ENCODE results near the gene CADPS. TPM values are rescaled to one million over a fixed set of nuclear protein-coding genes. Genes with fewer than 3 reads are reported as not detected.

CADPS gene
- total RNA-seq, 2 experiments from 2014 or later, result not detected

GRCh38 chr3:62556121-62556815, 318.9 kb downstream of the CADPS start:
- H3K36me3 Mint-ChIP-seq, result no peaks in the 10 kb centered on the region
- DNase-seq (no peak), ATAC-seq (ENCODE audit: low read depth) (no peak)
- no peaks in the 10 kb centered on the region for H3K4me1 Mint-ChIP-seq
- H3K9me3 Mint-ChIP-seq, result no peaks in the 10 kb centered on the region
- POLR2A ChIA-PET, result interaction anchor here (0.6 kb wide), 1 partner anchor 597 kb away, joined by 5 read pairs; no protein-coding TSS in a partner anchor
- H3K27me3 Mint-ChIP-seq, result peaks cover 7% of the 10 kb centered on the region
- H3K27ac Mint-ChIP-seq, result no peak overlapping the region
- H3K4me3 Mint-ChIP-seq, result no peak overlapping the region

DNA sequence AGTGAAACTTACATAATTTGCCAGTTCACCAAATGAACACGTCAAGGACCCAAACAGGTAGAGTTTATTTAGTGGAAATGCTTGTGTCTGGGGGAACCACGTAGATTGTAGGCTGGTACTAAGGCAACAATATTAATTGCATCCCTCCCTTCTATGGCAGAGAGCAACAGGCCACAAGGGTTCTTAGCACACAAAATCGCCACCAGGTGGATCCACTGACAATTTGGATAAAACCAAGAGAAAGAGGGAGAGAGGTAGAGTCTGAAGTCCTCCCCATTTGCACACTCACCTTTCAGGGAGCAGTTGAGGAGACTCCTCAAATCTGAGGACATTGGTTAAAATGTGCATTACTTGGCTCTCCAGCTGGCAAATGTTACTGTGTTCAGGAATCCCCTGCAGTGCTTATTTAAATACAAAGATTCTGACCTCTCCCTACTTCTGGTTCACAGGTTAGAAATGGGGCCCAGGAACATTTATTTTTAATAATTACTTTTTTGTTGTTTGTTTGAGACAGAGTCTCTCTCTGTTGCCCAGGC, 320.9 kb downstream of the CADPS start:
- POLR2A ChIA-PET, result no interaction called here
- no peaks in the 10 kb centered on the region for H3K9me3 Mint-ChIP-seq
- no peaks in the 10 kb centered on the region for H3K4me1 Mint-ChIP-seq
- ATAC-seq (ENCODE audit: low read depth) (no peak), DNase-seq (no peak)
- no peaks in the 10 kb centered on the region for H3K36me3 Mint-ChIP-seq
- H3K4me3 Mint-ChIP-seq, result no peak overlapping the region
- peaks cover 7% of the 10 kb centered on the region for H3K27me3 Mint-ChIP-seq
- H3K27ac Mint-ChIP-seq, result no peak overlapping the region

- H3K36me3 Mint-ChIP-seq, result no peaks in the 10 kb centered on the region
- ATAC-seq (ENCODE audit: low read depth), result no peak
- H3K27ac Mint-ChIP-seq, result no peak overlapping the region
- H3K4me1 Mint-ChIP-seq, result no peaks in the 10 kb centered on the region
- H3K4me3 Mint-ChIP-seq, result no peak overlapping the region
- H3K9me3 Mint-ChIP-seq, result no peaks in the 10 kb centered on the region
- H3K27me3 Mint-ChIP-seq, result peaks cover 7% of the 10 kb centered on the region
- DNase-seq, result no peak
- POLR2A ChIA-PET, result no interaction called here
These were observed 321.4 kb downstream of the CADPS start for GRCh38 chr3:62553811-62554210.

DNA sequence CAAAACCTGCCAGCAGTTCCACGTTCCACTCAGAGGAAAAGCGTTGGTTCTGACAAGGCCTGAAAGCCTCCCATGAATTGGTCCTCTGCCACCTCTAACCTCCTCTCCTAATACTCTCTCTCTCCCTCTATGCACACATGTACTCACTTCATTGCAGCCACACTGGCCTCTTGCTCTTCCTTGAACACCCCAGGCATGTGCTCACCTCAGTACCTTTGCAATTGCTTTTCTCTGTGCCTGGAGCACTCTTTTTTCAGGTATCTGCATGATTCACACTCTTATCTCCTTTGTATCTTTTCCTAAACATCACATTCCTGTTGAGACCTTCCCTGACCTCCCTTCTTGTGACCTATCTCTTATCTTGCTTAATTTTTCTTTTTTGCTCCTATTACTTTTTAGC, 323.7 kb downstream of the CADPS start:
- H3K36me3 Mint-ChIP-seq, result no peaks in the 10 kb centered on the region
- POLR2A ChIA-PET, result no interaction called here
- DNase-seq (no peak), ATAC-seq (ENCODE audit: low read depth) (no peak)
- H3K9me3 Mint-ChIP-seq, result no peaks in the 10 kb centered on the region
- no peak overlapping the region for H3K4me3 Mint-ChIP-seq
- H3K27me3 Mint-ChIP-seq, result peaks cover 7% of the 10 kb centered on the region
- no peaks in the 10 kb centered on the region for H3K4me1 Mint-ChIP-seq
- no peak overlapping the region for H3K27ac Mint-ChIP-seq

- DNase-seq, result no peak
- H3K27ac Mint-ChIP-seq, result no peak overlapping the region
- ATAC-seq (ENCODE audit: low read depth), result no peak
- no peaks in the 10 kb centered on the region for H3K4me1 Mint-ChIP-seq
- POLR2A ChIA-PET, result no interaction called here
- no peaks in the 10 kb centered on the region for H3K9me3 Mint-ChIP-seq
- no peak overlapping the region for H3K4me3 Mint-ChIP-seq
- H3K36me3 Mint-ChIP-seq, result no peaks in the 10 kb centered on the region
- peaks cover 5% of the 10 kb centered on the region for H3K27me3 Mint-ChIP-seq
These were observed 324.8 kb downstream of the CADPS start for GRCh38 chr3:62550439-62550838.

DNA sequence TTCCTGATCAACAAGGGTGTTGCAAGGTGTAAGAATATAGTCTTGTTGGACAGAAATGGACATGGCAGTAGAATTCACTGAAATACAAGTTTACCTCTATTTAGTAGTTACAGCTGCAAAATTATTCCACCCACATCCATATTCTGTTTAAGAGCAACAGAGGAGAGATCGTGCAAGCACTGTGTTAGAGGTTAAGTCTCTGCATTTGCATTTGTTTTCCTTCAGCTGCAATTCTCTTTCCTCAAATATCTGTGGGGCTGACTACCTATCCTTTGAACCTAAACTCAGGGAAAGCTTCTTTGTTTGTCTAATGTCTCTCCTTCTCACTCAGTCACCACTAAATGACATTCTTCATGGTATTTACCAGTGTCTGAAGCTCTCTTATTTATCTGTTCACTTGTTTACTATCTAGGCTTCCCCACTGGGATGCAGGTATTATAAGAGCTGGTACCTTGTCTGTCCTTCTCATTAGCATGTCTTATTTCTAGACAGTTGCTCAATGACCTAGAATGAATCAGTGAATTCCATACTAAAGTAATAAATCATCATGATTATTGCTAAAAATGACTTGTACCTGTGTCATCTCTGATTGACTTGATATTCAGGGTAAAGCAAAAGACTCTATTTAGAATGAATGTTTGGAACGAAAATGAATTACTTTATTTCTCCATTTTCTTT, 326.5 kb downstream of the CADPS start:
- no peaks in the 10 kb centered on the region for H3K9me3 Mint-ChIP-seq
- no peak overlapping the region for H3K4me3 Mint-ChIP-seq
- H3K27ac Mint-ChIP-seq, result no peak overlapping the region
- H3K4me1 Mint-ChIP-seq, result no peaks in the 10 kb centered on the region
- no peaks in the 10 kb centered on the region for H3K36me3 Mint-ChIP-seq
- DNase-seq (no peak), ATAC-seq (ENCODE audit: low read depth) (no peak)
- POLR2A ChIA-PET, result no interaction called here
- H3K27me3 Mint-ChIP-seq, result peaks cover 2% of the 10 kb centered on the region

DNA sequence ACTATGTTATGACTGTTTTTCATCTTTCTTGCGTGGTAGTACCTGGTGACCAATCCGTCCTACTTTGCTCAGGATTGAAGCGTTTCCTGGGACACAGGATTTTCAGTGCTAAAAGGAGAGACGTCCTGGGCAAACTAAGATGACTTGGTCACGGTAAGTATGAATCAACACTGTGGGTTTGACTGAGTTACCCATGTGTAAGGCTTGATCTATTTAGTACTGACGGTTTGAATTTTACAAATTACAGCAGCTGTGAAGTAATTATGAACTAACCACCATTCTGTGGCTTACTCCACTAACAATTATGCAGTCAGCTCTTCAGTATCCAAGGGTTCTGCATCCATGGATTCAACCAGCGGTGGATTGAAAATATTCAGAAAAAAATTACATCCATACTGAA, 328.9 kb downstream of the CADPS start:
- DNase-seq (no peak), ATAC-seq (ENCODE audit: low read depth) (no peak)
- no peaks in the 10 kb centered on the region for H3K4me1 Mint-ChIP-seq
- POLR2A ChIA-PET, result no interaction called here
- no peaks in the 10 kb centered on the region for H3K36me3 Mint-ChIP-seq
- H3K27me3 Mint-ChIP-seq, result peaks cover 3% of the 10 kb centered on the region
- H3K27ac Mint-ChIP-seq, result no peak overlapping the region
- no peak overlapping the region for H3K4me3 Mint-ChIP-seq
- H3K9me3 Mint-ChIP-seq, result no peaks in the 10 kb centered on the region

- Mint-ChIP-seq H3K27me3 (peaks cover 7% of the 10 kb centered on the region), H3K36me3 (no peaks in the 10 kb centered on the region), H3K27ac (no peak overlapping the region), H3K4me1 (no peaks in the 10 kb centered on the region), H3K9me3 (no peaks in the 10 kb centered on the region), H3K4me3 (no peak overlapping the region)
- DNase-seq (no peak), ATAC-seq (ENCODE audit: low read depth) (no peak)
- POLR2A ChIA-PET, result no interaction called here
These were observed 333.0 kb downstream of the CADPS start for GRCh38 chr3:62542185-62542584.

DNA sequence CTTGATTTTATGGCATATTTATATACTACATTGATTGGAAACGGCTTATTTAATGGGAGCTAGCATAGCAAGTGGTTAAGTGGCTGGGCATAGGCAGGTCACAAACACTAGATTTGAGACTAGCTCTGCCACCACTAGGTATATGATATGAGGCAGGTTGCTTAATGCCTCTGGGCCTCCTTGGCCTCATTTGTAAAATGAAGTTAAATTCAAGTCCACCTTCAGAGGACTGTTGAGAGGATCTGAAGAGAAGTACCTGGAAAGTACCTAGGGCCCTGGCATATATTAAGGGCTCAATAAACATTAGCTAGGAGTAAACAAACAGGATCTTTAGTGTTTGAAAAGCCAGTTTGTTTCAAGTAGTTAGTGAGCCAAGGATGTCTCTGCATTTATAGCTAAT, 335.5 kb downstream of the CADPS start:
- no peak for DNase-seq
- Mint-ChIP-seq H3K27me3 (peaks cover 7% of the 10 kb centered on the region), H3K4me3 (no peak overlapping the region), H3K4me1 (no peaks in the 10 kb centered on the region), H3K36me3 (no peaks in the 10 kb centered on the region), H3K9me3 (no peaks in the 10 kb centered on the region), H3K27ac (no peak overlapping the region)
- POLR2A ChIA-PET, result no interaction called here
- no peak for ATAC-seq (ENCODE audit: low read depth)

GRCh38 chr3:62538691-62539356, 336.4 kb downstream of the CADPS start:
- peaks cover 9% of the 10 kb centered on the region for H3K27me3 Mint-ChIP-seq
- H3K27ac Mint-ChIP-seq, result no peak overlapping the region
- H3K4me1 Mint-ChIP-seq, result no peaks in the 10 kb centered on the region
- H3K36me3 Mint-ChIP-seq, result no peaks in the 10 kb centered on the region
- ATAC-seq (ENCODE audit: low read depth) (no peak), DNase-seq (no peak)
- no peaks in the 10 kb centered on the region for H3K9me3 Mint-ChIP-seq
- H3K4me3 Mint-ChIP-seq, result no peak overlapping the region
- POLR2A ChIA-PET, result no interaction called here

DNA sequence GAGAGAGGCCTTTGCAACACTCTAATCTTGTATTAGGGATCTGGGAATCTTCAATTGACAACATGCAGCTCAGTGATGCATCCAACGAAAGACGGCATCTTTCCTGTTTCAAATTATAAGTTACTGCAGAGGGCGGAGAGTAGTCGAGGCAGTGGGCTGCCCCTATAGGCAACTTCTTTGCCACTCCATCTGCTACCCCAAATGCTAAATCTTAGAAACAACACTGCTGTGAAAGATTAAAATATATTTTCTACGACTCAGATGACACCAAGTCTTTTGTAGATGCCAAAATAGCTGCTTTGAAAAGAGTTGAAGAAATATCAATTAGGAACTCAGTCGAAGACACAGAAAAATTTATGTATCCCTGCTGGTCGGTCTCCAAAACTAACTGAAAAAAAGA, 340.9 kb downstream of the CADPS start:
- H3K27ac Mint-ChIP-seq, result no peak overlapping the region
- no peaks in the 10 kb centered on the region for H3K4me1 Mint-ChIP-seq

DNA sequence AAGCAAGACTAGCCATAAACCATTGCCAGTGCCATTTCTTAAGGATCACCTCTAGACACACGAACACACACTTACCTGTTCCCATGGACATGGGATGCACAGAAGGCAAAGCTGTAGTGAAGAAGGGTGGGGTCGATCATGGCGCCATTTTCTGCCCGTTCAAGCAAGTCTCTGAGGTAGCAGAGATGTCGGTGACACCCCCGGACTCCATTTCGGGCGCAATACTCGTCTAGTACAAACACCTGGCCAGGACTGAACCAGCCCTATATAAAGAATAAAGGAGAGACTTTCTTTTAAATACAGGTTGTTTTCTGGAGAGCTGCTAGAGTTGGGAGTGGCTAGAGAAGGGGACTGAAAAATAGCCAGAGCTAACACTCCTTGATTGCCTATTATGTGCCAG, 342.4 kb downstream of the CADPS start:
- Mint-ChIP-seq H3K27me3 (peaks cover 2% of the 10 kb centered on the region), H3K4me3 (no peak overlapping the region), H3K9me3 (no peaks in the 10 kb centered on the region), H3K36me3 (no peaks in the 10 kb centered on the region), H3K4me1 (no peaks in the 10 kb centered on the region), H3K27ac (no peak overlapping the region)
- POLR2A ChIA-PET, result no interaction called here
- no peak for ATAC-seq (ENCODE audit: low read depth)
- DNase-seq, result no peak

More for the DNA sequence above, 340.9 kb downstream of the CADPS start:
- DNase-seq, result no peak
- Mint-ChIP-seq H3K4me3 (no peak overlapping the region), H3K27me3 (peaks cover 6% of the 10 kb centered on the region), H3K9me3 (no peaks in the 10 kb centered on the region), H3K36me3 (no peaks in the 10 kb centered on the region)
- POLR2A ChIA-PET, result no interaction called here
- ATAC-seq (ENCODE audit: low read depth), result no peak

DNA sequence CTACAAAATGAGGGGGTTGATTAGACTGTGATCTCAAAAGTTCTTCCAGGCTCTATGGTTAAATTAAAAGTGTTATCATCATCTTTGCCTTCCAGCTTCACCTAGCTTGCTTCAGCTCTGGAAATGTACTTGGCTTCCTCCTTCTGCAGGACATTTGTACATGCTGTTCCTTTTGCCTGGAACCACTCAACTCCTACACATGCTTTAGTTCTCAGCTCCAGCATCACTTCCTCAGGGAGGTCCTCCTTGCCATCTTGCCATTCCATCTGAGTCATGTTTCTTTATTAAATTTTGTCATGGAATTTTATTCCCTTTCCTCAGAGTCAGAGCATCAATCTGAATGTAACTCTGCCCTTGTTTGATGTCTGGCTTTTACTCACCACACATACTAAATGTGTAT, 343.2 kb downstream of the CADPS start:
- Mint-ChIP-seq H3K36me3 (no peaks in the 10 kb centered on the region), H3K27ac (no peak overlapping the region), H3K4me1 (no peaks in the 10 kb centered on the region), H3K4me3 (no peak overlapping the region), H3K27me3 (peaks cover 2% of the 10 kb centered on the region), H3K9me3 (no peaks in the 10 kb centered on the region)
- no peak for DNase-seq
- POLR2A ChIA-PET, result no interaction called here
- ATAC-seq (ENCODE audit: low read depth), result no peak

DNA sequence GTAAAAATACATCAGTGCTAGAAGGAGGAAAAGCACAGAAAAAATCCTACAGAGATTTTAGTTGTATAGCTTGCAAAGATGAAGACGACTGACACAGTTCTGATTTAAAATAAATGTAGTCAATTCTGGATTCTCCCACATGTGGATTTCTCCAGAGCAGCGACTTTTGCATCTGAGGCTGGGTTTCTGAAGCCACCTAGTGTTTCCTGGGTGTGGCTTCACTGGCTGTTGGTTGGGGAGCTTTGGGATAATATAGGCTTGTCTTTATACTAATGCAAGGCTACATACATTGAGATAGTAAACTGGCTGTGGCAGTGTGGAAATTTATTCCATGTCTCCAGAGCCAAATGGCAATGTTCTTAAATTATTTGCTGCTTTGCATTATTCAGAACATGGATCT, 343.7 kb downstream of the CADPS start:
- no peak for ATAC-seq (ENCODE audit: low read depth)
- Mint-ChIP-seq H3K9me3 (no peaks in the 10 kb centered on the region), H3K4me3 (no peak overlapping the region), H3K27ac (no peak overlapping the region), H3K4me1 (no peaks in the 10 kb centered on the region), H3K27me3 (peaks cover 2% of the 10 kb centered on the region), H3K36me3 (no peaks in the 10 kb centered on the region)
- DNase-seq, result no peak
- POLR2A ChIA-PET, result no interaction called here

All from activated naive CD8-positive, alpha-beta T cell treated with anti-CD3 and anti-CD28 coated beads, Interleukin-2, amount 10 ng/mL, durations not matched to agents 7 days and 5 days (primary cell).